GM23338 (cell line): Measurements from ENCODE around the gene LILRA5. TPM values are rescaled to one million over a fixed set of nuclear protein-coding genes. Genes with fewer than 3 reads are reported as not detected.
"Not testable (repeated sequence)": the region's sequence is repeated elsewhere in the genome, so short reads cannot be mapped to it uniquely, and the experiment has no call there.

Experiments used
- ATAC-seq: fragments of 200-7000 bp; cut with Tn5 transposase; 3 replicates; pipeline ENCODE4 v1.9.1; 2020
- DNase-seq: peaks from one replicate; pipeline ENCODE4 v3.0.0-alpha.2; 2015; ENCODE audit warnings: low spot score
- H2AFZ ChIP-seq: fragments of 200-600 bp; sonication (generic); 2 replicates; pipeline ENCODE4 v1.8.0; 2016; ENCODE audit warnings: antibody characterized with exemption, mild to moderate bottlenecking, moderate library complexity
- H3F3A ChIP-seq: fragments of 200-600 bp; sonication (generic); replicated peaks from 2 replicates; pipeline ENCODE4 v1.8.0; 2017; ENCODE audit warnings: antibody characterized with exemption, mixed run types, low read depth
- H3K27ac ChIP-seq: fragments of 200-600 bp; sonication (generic); 2 replicates; pipeline ENCODE4 v1.6.1; 2016; ENCODE audit warnings: low read depth
- H3K27me3 ChIP-seq: fragments of 200-600 bp; sonication (generic); 2 replicates; pipeline ENCODE4 v1.8.0; 2016; ENCODE audit warnings: mild to moderate bottlenecking, mixed run types, moderate library complexity; ENCODE audit not compliant: insufficient read depth
- H3K36me3 ChIP-seq: fragments of 200-600 bp; sonication (generic); 2 replicates; pipeline ENCODE4 v1.8.0; 2016; ENCODE audit warnings: mild to moderate bottlenecking; ENCODE audit not compliant: insufficient read depth
- H3K4me1 ChIP-seq: fragments of 200-600 bp; sonication (generic); 2 replicates; pipeline ENCODE4 v1.8.0; 2016; ENCODE audit warnings: mild to moderate bottlenecking, moderate library complexity; ENCODE audit not compliant: insufficient read depth
- H3K4me2 ChIP-seq: fragments of 200-600 bp; sonication (generic); 2 replicates; pipeline ENCODE4 v1.7.1; 2017; ENCODE audit warnings: mixed run types
- H3K4me3 ChIP-seq: fragments of 200-600 bp; sonication (generic); 2 replicates; pipeline ENCODE4 v1.6.1; 2016; ENCODE audit warnings: mixed run types
- H3K79me2 ChIP-seq: fragments of 200-600 bp; sonication (generic); replicated peaks from 2 replicates; pipeline ENCODE4 v1.8.0; 2017; ENCODE audit warnings: mild to moderate bottlenecking; ENCODE audit not compliant: insufficient read depth
- H3K9me2 ChIP-seq: fragments of 200-600 bp; sonication (generic); 2 replicates; pipeline ENCODE4 v1.8.0; 2017; ENCODE audit not compliant: insufficient read depth
- H4K20me1 ChIP-seq: fragments of 200-600 bp; sonication (generic); replicated peaks from 2 replicates; pipeline ENCODE4 v1.8.0; 2017; ENCODE audit warnings: mild to moderate bottlenecking; ENCODE audit not compliant: insufficient read depth
- H3K27ac Mint-ChIP-seq: 2 replicates; pipeline ENCODE4 v1.8.0; 2020; ENCODE audit warnings: inconsistent platforms, mild to moderate bottlenecking, moderate library complexity, mixed read lengths
- H3K27me3 Mint-ChIP-seq: 3 replicates; pipeline ENCODE4 v1.8.0; 2022; ENCODE audit warnings: low read depth, mild to moderate bottlenecking, moderate library complexity, mixed read lengths, inconsistent platforms; ENCODE audit not compliant: insufficient read depth, poor library complexity
- H3K36me3 Mint-ChIP-seq: 3 replicates; pipeline ENCODE4 v1.8.0; 2021; ENCODE audit warnings: low read depth, mild to moderate bottlenecking, inconsistent platforms, moderate library complexity, mixed read lengths
- H3K4me1 Mint-ChIP-seq: 3 replicates; pipeline ENCODE4 v1.8.0; 2020; ENCODE audit warnings: mild to moderate bottlenecking, inconsistent platforms, mixed read lengths
- H3K4me3 Mint-ChIP-seq: 3 replicates; pipeline ENCODE4 v1.8.0; 2021; ENCODE audit warnings: moderate library complexity, mild to moderate bottlenecking, inconsistent platforms, mixed read lengths
- H3K9me3 Mint-ChIP-seq: 3 replicates; pipeline ENCODE4 v1.8.0; 2020; ENCODE audit warnings: moderate library complexity, mild to moderate bottlenecking, inconsistent platforms, mixed read lengths
- CREB1 ChIP-seq: fragments of 250-450 bp; sonication (Bioruptor Pico); IDR thresholded peaks from 2 replicates; pipeline ENCODE4 v1.5.0; 2020; ENCODE audit warnings: low read depth, mild to moderate bottlenecking, moderate library complexity
- CTCF ChIP-seq, 2 experiments: fragments of 200-600 bp in 1 of 2; sonication (generic) in 1 of 2; conservative IDR thresholded peaks; 2 replicates each; pipeline versions ENCODE4 v1.5.1 to v1.6.1; 2016 to 2017; ENCODE audit warnings: antibody characterized with exemption in 2 of 2, low read depth in 2 of 2, mild to moderate bottlenecking in 2 of 2, moderate library complexity in 1 of 2
- ETS1 ChIP-seq: IDR thresholded peaks from 2 replicates; pipeline ENCODE4 v1.6.1; 2016; ENCODE audit warnings: antibody characterized with exemption
- EZH2 ChIP-seq: fragments of 200-600 bp; sonication (generic); IDR thresholded peaks from one replicate; pipeline ENCODE4 v1.8.0; 2017; ENCODE audit warnings: antibody characterized with exemption, mild to moderate bottlenecking, low read depth; ENCODE audit not compliant: unreplicated experiment
- EZH2phosphoT487 ChIP-seq: fragments of 200-600 bp; sonication (generic); IDR thresholded peaks from one replicate; pipeline ENCODE4 v1.8.1; 2018; ENCODE audit warnings: antibody characterized with exemption; ENCODE audit not compliant: unreplicated experiment
- JUNB ChIP-seq: IDR thresholded peaks from one replicate; pipeline ENCODE4 v1.6.1; 2016; ENCODE audit warnings: antibody characterized with exemption; ENCODE audit not compliant: unreplicated experiment
- POLR2AphosphoS5 ChIP-seq: IDR thresholded peaks from 2 replicates; pipeline ENCODE4 v1.6.1; 2016; ENCODE audit warnings: antibody characterized with exemption, low read depth
- STAT1 ChIP-seq: IDR thresholded peaks from one replicate; pipeline ENCODE4 v1.6.1; 2016; ENCODE audit warnings: antibody characterized with exemption; ENCODE audit not compliant: unreplicated experiment
- ZNF114 ChIP-seq: fragments of 250-450 bp; sonication (Bioruptor Pico); IDR thresholded peaks from 2 replicates; pipeline ENCODE4 v1.5.0; 2020; ENCODE audit warnings: mild to moderate bottlenecking, moderate library complexity
- ZNF331 ChIP-seq: fragments of 250-450 bp; sonication (Bioruptor Pico); IDR thresholded peaks from 2 replicates; pipeline ENCODE4 v1.5.0; 2020; ENCODE audit warnings: low read depth, mild to moderate bottlenecking, moderate library complexity
- ZNF462 ChIP-seq: fragments of 250-450 bp; sonication (Bioruptor Pico); IDR thresholded peaks from 2 replicates; pipeline ENCODE4 v1.5.0; 2020; ENCODE audit warnings: mild to moderate bottlenecking, moderate library complexity
- polyA plus RNA-seq: library from polyadenylated mRNA; unstranded; fragments of >200 nt; fragmentation: Nextera tagmentation; extraction: Ambion mirVana; gene quantifications from 2 replicates; pipeline ENCODE4 v1.2.1, GENCODE V29; 2016
- total RNA-seq: library from RNA; depleted of rRNA; stranded (reverse); fragments of >200 nt; shearing (Covaris generic); gene quantifications from 2 replicates; pipeline ENCODE4 v1.2.3, GENCODE V29; 2014

LILRA5 gene
- total and polyA plus RNA-seq, 2 experiments from 2014 or later = not detected

GRCh38 chr19:54289160-54289559 lies 23.8 kb downstream of the LILRA5 start:
- not testable (repeated sequence) for H3K27ac ChIP-seq, H3F3A ChIP-seq, H3K4me3 ChIP-seq, H4K20me1 ChIP-seq, H3K4me3 Mint-ChIP-seq, H3K4me2 ChIP-seq, H3K27ac Mint-ChIP-seq, DNase-seq, H3K4me1 Mint-ChIP-seq, H3K27me3 ChIP-seq, H3K79me2 ChIP-seq, H3K36me3 Mint-ChIP-seq, H3K4me1 ChIP-seq, H3K9me2 ChIP-seq, H3K9me3 Mint-ChIP-seq, H2AFZ ChIP-seq, H3K27me3 Mint-ChIP-seq, ATAC-seq, H3K36me3 ChIP-seq

GRCh38 chr19:54287456-54287855 lies 25.5 kb downstream of the LILRA5 start:
- DNase-seq (no peak), ATAC-seq (no peak)
- Histone ChIP-seq H3K4me3 (no peak overlapping the region), H3K4me2 (no peak overlapping the region), H3K4me1 (no peaks in the 10 kb centered on the region), H3K27ac (no peak overlapping the region), H3K9me2 (no peaks in the 10 kb centered on the region), H3K36me3 (no peaks in the 10 kb centered on the region), H3K79me2 (no peaks in the 10 kb centered on the region), H2AFZ (no peak overlapping the region), H3K27me3 (no peaks in the 10 kb centered on the region), H3F3A (no peaks in the 10 kb centered on the region), H4K20me1 (no peaks in the 10 kb centered on the region)
- Mint-ChIP-seq H3K4me3 (no peak overlapping the region), H3K36me3 (no peaks in the 10 kb centered on the region), H3K27ac (no peak overlapping the region), H3K9me3 (no peaks in the 10 kb centered on the region; the same call in 2 of the 3 replicates), H3K27me3 (no peaks in the 10 kb centered on the region), H3K4me1 (no peaks in the 10 kb centered on the region)
- TF ChIP-seq STAT1 (no peak), ZNF462 (CRISPR knock-in tag) (no peak), CTCF (conservative IDR thresholded peaks at IDR 0.05; ENCODE audit: low read depth in 2 of 2) (no peak), POLR2AphosphoS5 (no peak), ZNF331 (no peak), ZNF114 (CRISPR knock-in tag) (no peak), ETS1 (no peak), JUNB (no peak), EZH2 (no peak), CREB1 (CRISPR knock-in tag) (no peak), EZH2phosphoT487 (no peak)
